ENCODE data around the gene SLF1. TPM values are rescaled to one million over a fixed set of nuclear protein-coding genes. Genes with fewer than 3 reads are reported as not detected.

The SLF1 gene
- total RNA-seq, 3 donors from 2014 or later: 7.5 to 9.0 (median 7.7) TPM

GRCh38 chr5:94709277-94709676 is 90.8 kb downstream of the SLF1 start:
- DNase-seq (no peak), ATAC-seq (no peak)
- Mint-ChIP-seq H3K36me3 (ENCODE audit: insufficient read depth) (peaks cover 36% of the 10 kb centered on the region), H3K4me3 (no peak overlapping the region), H3K9me3 (no peaks in the 10 kb centered on the region), H3K4me1 (ENCODE audit: low read depth) (no peaks in the 10 kb centered on the region), H3K27me3 (ENCODE audit: low read depth) (no peaks in the 10 kb centered on the region)

- H3K27me3 Mint-ChIP-seq (ENCODE audit: low read depth): no peaks in the 10 kb centered on the region
- peaks cover 36% of the 10 kb centered on the region for H3K36me3 Mint-ChIP-seq (ENCODE audit: insufficient read depth)
- no peaks in the 10 kb centered on the region for H3K9me3 Mint-ChIP-seq
- ATAC-seq (no peak), DNase-seq (no peak)
- no peaks in the 10 kb centered on the region for H3K4me1 Mint-ChIP-seq (ENCODE audit: low read depth)
- H3K4me3 Mint-ChIP-seq: no peak overlapping the region
These were observed 93.3 kb downstream of the SLF1 start for GRCh38 chr5:94711785-94712184.

- no peak for ATAC-seq
- Mint-ChIP-seq H3K4me1 (ENCODE audit: low read depth) (no peaks in the 10 kb centered on the region), H3K4me3 (no peak overlapping the region), H3K27me3 (ENCODE audit: low read depth) (no peaks in the 10 kb centered on the region), H3K36me3 (ENCODE audit: insufficient read depth) (peaks cover 24% of the 10 kb centered on the region), H3K9me3 (no peaks in the 10 kb centered on the region)
- DNase-seq: no peak
These were observed 97.3 kb downstream of the SLF1 start for GRCh38 chr5:94715768-94716167.

GRCh38 chr5:94725142-94725541 is 106.7 kb downstream of the SLF1 start:
- no peaks in the 10 kb centered on the region for H3K27me3 Mint-ChIP-seq (ENCODE audit: low read depth)
- H3K4me3 Mint-ChIP-seq: no peak overlapping the region
- H3K4me1 Mint-ChIP-seq (ENCODE audit: low read depth): no peaks in the 10 kb centered on the region
- ATAC-seq: no peak
- no peak for DNase-seq
- H3K9me3 Mint-ChIP-seq: no peaks in the 10 kb centered on the region
- no peaks in the 10 kb centered on the region for H3K36me3 Mint-ChIP-seq (ENCODE audit: insufficient read depth)

- H3K4me1 Mint-ChIP-seq (ENCODE audit: low read depth): no peaks in the 10 kb centered on the region
- no peak overlapping the region for H3K4me3 Mint-ChIP-seq
- no peaks in the 10 kb centered on the region for H3K27me3 Mint-ChIP-seq (ENCODE audit: low read depth)
- H3K36me3 Mint-ChIP-seq (ENCODE audit: insufficient read depth): no peaks in the 10 kb centered on the region
- no peaks in the 10 kb centered on the region for H3K9me3 Mint-ChIP-seq
- no peak for DNase-seq
- ATAC-seq: no peak
These were observed 113.0 kb downstream of the SLF1 start for GRCh38 chr5:94731471-94731870.

- H3K9me3 Mint-ChIP-seq: no peaks in the 10 kb centered on the region
- ATAC-seq (no peak), DNase-seq (no peak)
- no peaks in the 10 kb centered on the region for H3K4me1 Mint-ChIP-seq (ENCODE audit: low read depth)
- no peak overlapping the region for H3K4me3 Mint-ChIP-seq
- no peaks in the 10 kb centered on the region for H3K27me3 Mint-ChIP-seq (ENCODE audit: low read depth)
- H3K36me3 Mint-ChIP-seq (ENCODE audit: insufficient read depth): no peaks in the 10 kb centered on the region
These were observed 118.0 kb downstream of the SLF1 start for GRCh38 chr5:94736498-94736897.

GRCh38 chr5:94740286-94740685 is 121.8 kb downstream of the SLF1 start:
- DNase-seq (no peak), ATAC-seq (no peak)
- Mint-ChIP-seq H3K4me3 (no peak overlapping the region), H3K36me3 (ENCODE audit: insufficient read depth) (no peaks in the 10 kb centered on the region), H3K9me3 (no peaks in the 10 kb centered on the region), H3K4me1 (ENCODE audit: low read depth) (no peaks in the 10 kb centered on the region), H3K27me3 (ENCODE audit: low read depth) (peaks cover 4% of the 10 kb centered on the region)

GRCh38 chr5:94742852-94743251 is 124.4 kb downstream of the SLF1 start:
- DNase-seq (no peak), ATAC-seq (no peak)
- H3K4me1 Mint-ChIP-seq (ENCODE audit: low read depth): peaks cover 7% of the 10 kb centered on the region
- H3K27me3 Mint-ChIP-seq (ENCODE audit: low read depth): peaks cover 4% of the 10 kb centered on the region
- H3K36me3 Mint-ChIP-seq (ENCODE audit: insufficient read depth): no peaks in the 10 kb centered on the region
- no peak overlapping the region for H3K4me3 Mint-ChIP-seq
- H3K9me3 Mint-ChIP-seq: no peaks in the 10 kb centered on the region

GRCh38 chr5:94744906-94745305 is 126.4 kb downstream of the SLF1 start:
- DNase-seq (no peak), ATAC-seq (no peak)
- peaks cover 7% of the 10 kb centered on the region for H3K4me1 Mint-ChIP-seq (ENCODE audit: low read depth)
- no peaks in the 10 kb centered on the region for H3K9me3 Mint-ChIP-seq
- H3K4me3 Mint-ChIP-seq: no peak overlapping the region
- peaks cover 4% of the 10 kb centered on the region for H3K27me3 Mint-ChIP-seq (ENCODE audit: low read depth)
- no peaks in the 10 kb centered on the region for H3K36me3 Mint-ChIP-seq (ENCODE audit: insufficient read depth)

GRCh38 chr5:94745786-94746730 is 127.6 kb downstream of the SLF1 start:
- H3K4me3 Mint-ChIP-seq: no peak overlapping the region
- H3K9me3 Mint-ChIP-seq: no peaks in the 10 kb centered on the region

GRCh38 chr5:94746731-94747124 is 128.3 kb downstream of the SLF1 start:
- DNase-seq (no peak), ATAC-seq (no peak)
- peaks cover 4% of the 10 kb centered on the region for H3K27me3 Mint-ChIP-seq (ENCODE audit: low read depth)
- peaks cover 7% of the 10 kb centered on the region for H3K4me1 Mint-ChIP-seq (ENCODE audit: low read depth)
- H3K4me3 Mint-ChIP-seq: no peak overlapping the region
- H3K9me3 Mint-ChIP-seq: no peaks in the 10 kb centered on the region
- H3K36me3 Mint-ChIP-seq (ENCODE audit: insufficient read depth): no peaks in the 10 kb centered on the region

More at GRCh38 chr5:94745786-94746730, 127.6 kb downstream of the SLF1 start:
- Mint-ChIP-seq H3K27me3 (ENCODE audit: low read depth) (peaks cover 4% of the 10 kb centered on the region), H3K4me1 (ENCODE audit: low read depth) (peaks cover 7% of the 10 kb centered on the region), H3K36me3 (ENCODE audit: insufficient read depth) (no peaks in the 10 kb centered on the region)
- ATAC-seq (peak; percentile 51 to 72), DNase-seq (no peak)

Other genes starting within 250 kb of the SLF1 start
- under 1 TPM; 0.33 to 0.38 (median 0.34) TPM for gene KIAA0825, start 65 bp upstream of the SLF1 start, total RNA-seq

Data from activated T-cell treated with anti-CD3 and anti-CD28 coated beads, Interleukin-2, amount 50 U/mL, for 4 hours (primary cell).